ENCODE results near the gene CACNA2D2. TPM values are rescaled to one million over a fixed set of nuclear protein-coding genes. Genes with fewer than 3 reads are reported as not detected.

Gene CACNA2D2
- total and polyA plus RNA-seq, 2 of the 13 experiments (the other 11 are each of a cell fraction or from before 2014, with no cell fraction given), result not detected

DNA sequence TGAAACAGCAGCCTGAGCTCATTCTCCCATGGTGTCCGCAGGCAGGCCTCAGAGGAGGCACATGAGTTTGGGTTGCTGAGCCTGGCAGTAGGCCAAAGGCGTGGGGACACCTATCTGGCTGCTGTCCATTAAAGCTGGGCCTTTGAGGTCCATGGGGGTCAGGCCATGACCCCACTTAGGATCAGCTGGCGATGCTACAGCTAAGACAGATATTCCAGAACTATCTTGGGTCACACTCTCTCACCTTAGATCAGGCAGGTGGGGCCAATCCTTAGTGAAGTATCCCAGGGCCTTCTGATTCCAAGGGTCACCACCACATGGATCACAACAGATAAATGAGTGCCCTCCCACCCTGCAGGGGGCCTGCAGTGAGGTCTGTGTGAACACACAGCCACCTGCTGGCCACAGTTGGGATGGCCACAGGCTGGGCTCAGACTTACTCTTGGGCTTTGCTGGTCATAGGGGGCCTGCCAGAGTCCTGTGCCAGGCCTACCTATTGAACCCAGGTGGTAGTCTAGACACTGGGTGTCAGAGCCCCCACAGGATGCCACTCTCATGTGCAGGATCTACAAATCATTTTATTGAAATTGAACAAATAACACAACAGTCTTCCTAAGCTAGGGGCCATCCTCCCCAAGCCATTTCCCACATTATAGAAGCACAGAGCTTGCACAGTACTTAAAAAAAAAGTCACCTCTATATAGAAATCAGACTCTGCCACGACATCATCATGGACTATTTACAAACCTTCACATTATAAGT, 178.9 kb downstream of the CACNA2D2 start (continued):
- TF ChIP-seq, protein P1, sequence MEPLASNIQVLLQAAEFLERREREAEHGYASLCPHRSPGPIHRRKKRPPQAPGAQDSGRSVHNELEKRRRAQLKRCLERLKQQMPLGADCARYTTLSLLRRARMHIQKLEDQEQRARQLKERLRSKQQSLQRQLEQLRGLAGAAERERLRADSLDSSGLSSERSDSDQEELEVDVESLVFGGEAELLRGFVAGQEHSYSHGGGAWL (CRISPR knock-in tag; IDR thresholded peaks at IDR 0.05), result peak; percentile 44; the same call in 1 of the 2 replicates
- TF ChIP-seq ZNF362 (CRISPR knock-in tag; IDR thresholded peaks at IDR 0.05; ENCODE audit: borderline replicate concordance), result peak; percentile 47; the same call in 1 of the 2 replicates
- TF ChIP-seq MEIS2 (CRISPR knock-in tag; IDR thresholded peaks at IDR 0.05), result no peak
- TF ChIP-seq NR2F1 (CRISPR knock-in tag; IDR thresholded peaks at IDR 0.05), result peak in 1 of 2 experiments; percentile 65; a peak in 2 of 4 replicates
- TF ChIP-seq, protein P2, sequence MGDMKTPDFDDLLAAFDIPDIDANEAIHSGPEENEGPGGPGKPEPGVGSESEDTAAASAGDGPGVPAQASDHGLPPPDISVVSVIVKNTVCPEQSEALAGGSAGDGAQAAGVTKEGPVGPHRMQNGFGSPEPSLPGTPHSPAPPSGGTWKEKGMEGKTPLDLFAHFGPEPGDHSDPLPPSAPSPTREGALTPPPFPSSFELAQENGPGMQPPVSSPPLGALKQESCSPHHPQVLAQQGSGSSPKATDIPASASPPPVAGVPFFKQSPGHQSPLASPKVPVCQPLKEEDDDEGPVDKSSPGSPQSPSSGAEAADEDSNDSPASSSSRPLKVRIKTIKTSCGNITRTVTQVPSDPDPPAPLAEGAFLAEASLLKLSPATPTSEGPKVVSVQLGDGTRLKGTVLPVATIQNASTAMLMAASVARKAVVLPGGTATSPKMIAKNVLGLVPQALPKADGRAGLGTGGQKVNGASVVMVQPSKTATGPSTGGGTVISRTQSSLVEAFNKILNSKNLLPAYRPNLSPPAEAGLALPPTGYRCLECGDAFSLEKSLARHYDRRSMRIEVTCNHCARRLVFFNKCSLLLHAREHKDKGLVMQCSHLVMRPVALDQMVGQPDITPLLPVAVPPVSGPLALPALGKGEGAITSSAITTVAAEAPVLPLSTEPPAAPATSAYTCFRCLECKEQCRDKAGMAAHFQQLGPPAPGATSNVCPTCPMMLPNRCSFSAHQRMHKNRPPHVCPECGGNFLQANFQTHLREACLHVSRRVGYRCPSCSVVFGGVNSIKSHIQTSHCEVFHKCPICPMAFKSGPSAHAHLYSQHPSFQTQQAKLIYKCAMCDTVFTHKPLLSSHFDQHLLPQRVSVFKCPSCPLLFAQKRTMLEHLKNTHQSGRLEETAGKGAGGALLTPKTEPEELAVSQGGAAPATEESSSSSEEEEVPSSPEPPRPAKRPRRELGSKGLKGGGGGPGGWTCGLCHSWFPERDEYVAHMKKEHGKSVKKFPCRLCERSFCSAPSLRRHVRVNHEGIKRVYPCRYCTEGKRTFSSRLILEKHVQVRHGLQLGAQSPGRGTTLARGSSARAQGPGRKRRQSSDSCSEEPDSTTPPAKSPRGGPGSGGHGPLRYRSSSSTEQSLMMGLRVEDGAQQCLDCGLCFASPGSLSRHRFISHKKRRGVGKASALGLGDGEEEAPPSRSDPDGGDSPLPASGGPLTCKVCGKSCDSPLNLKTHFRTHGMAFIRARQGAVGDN (CRISPR knock-in tag; IDR thresholded peaks at IDR 0.05), result peak; percentile 75
- TF ChIP-seq RCOR2 (CRISPR knock-in tag; IDR thresholded peaks at IDR 0.05), result 0 out of 2 replicates have a peak, but pooled peaks have one; percentile 32
- TF ChIP-seq, protein P3, sequence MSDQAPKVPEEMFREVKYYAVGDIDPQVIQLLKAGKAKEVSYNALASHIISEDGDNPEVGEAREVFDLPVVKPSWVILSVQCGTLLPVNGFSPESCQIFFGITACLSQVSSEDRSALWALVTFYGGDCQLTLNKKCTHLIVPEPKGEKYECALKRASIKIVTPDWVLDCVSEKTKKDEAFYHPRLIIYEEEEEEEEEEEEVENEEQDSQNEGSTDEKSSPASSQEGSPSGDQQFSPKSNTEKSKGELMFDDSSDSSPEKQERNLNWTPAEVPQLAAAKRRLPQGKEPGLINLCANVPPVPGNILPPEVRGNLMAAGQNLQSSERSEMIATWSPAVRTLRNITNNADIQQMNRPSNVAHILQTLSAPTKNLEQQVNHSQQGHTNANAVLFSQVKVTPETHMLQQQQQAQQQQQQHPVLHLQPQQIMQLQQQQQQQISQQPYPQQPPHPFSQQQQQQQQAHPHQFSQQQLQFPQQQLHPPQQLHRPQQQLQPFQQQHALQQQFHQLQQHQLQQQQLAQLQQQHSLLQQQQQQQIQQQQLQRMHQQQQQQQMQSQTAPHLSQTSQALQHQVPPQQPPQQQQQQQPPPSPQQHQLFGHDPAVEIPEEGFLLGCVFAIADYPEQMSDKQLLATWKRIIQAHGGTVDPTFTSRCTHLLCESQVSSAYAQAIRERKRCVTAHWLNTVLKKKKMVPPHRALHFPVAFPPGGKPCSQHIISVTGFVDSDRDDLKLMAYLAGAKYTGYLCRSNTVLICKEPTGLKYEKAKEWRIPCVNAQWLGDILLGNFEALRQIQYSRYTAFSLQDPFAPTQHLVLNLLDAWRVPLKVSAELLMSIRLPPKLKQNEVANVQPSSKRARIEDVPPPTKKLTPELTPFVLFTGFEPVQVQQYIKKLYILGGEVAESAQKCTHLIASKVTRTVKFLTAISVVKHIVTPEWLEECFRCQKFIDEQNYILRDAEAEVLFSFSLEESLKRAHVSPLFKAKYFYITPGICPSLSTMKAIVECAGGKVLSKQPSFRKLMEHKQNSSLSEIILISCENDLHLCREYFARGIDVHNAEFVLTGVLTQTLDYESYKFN (CRISPR knock-in tag; conservative IDR thresholded peaks at IDR 0.05), result peak; percentile 65
- no peak for TF ChIP-seq ZNF382 (CRISPR knock-in tag; IDR thresholded peaks at IDR 0.05; ENCODE audit: borderline replicate concordance)
- TF ChIP-seq KLF16 (CRISPR knock-in tag; IDR thresholded peaks at IDR 0.05), result peak in 1 of 2 experiments; percentile 72; a peak in 2 of 4 replicates
- TF ChIP-seq KDM5B (CRISPR knock-in tag; IDR thresholded peaks at IDR 0.05; ENCODE audit: borderline replicate concordance), result peak; percentile 57; the same call in 1 of the 2 replicates
- no peak for TF ChIP-seq CEBPG (CRISPR knock-in tag; IDR thresholded peaks at IDR 0.05)
- TF ChIP-seq ZNF556 (CRISPR knock-in tag; IDR thresholded peaks at IDR 0.05; ENCODE audit: borderline replicate concordance), result 0 out of 2 replicates have a peak, but pooled peaks have one; percentile 45
- peak; percentile 62; the same call in 1 of the 2 replicates for TF ChIP-seq MED1 (CRISPR knock-in tag; IDR thresholded peaks at IDR 0.05)
- TF ChIP-seq ATF7 (IDR thresholded peaks at IDR 0.05), result no peak
- TF ChIP-seq ATF7 (CRISPR knock-in tag; IDR thresholded peaks at IDR 0.05), result peak; percentile 59; the same call in 1 of the 2 replicates
- TF ChIP-seq, protein P4, sequence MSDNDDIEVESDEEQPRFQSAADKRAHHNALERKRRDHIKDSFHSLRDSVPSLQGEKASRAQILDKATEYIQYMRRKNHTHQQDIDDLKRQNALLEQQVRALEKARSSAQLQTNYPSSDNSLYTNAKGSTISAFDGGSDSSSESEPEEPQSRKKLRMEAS (IDR thresholded peaks at IDR 0.05), result peak; percentile 70
- TF ChIP-seq EP300 (IDR thresholded peaks at IDR 0.05; ENCODE audit: low read depth in 2 of 2, low read length in 2 of 2), result no peak
- 0 out of 2 replicates have a peak, but pooled peaks have one; percentile 25 for TF ChIP-seq EP300 (CRISPR knock-in tag; IDR thresholded peaks at IDR 0.05; ENCODE audit: borderline replicate concordance)
- peak; percentile 64; the same call in 1 of the 2 replicates for TF ChIP-seq GATAD1 (CRISPR knock-in tag; IDR thresholded peaks at IDR 0.05)

Measured in HepG2 (cell line).